Fibroblast of pulmonary artery (primary cell): ENCODE results near the gene CDC25A.

ENCODE experiments used
- DNase-seq: peaks from one replicate; pipeline ENCODE4 v3.0.0-alpha.2; 2010; ENCODE audit warnings: low read depth
- H3K4me3 ChIP-seq: replicated peaks from 2 replicates; pipeline ENCODE4 v1.5.1; 2011; ENCODE audit warnings: low read depth, mild to moderate bottlenecking, control low read depth, low read length, moderate library complexity
- TF ChIP-seq, protein P1 (sequence below): IDR thresholded peaks from 2 replicates; pipeline ENCODE4 v1.5.1; 2011; ENCODE audit warnings: mild to moderate bottlenecking, control low read depth, low read length, inconsistent platforms; ENCODE audit errors: missing control alignments

CDC25A gene

DNA sequence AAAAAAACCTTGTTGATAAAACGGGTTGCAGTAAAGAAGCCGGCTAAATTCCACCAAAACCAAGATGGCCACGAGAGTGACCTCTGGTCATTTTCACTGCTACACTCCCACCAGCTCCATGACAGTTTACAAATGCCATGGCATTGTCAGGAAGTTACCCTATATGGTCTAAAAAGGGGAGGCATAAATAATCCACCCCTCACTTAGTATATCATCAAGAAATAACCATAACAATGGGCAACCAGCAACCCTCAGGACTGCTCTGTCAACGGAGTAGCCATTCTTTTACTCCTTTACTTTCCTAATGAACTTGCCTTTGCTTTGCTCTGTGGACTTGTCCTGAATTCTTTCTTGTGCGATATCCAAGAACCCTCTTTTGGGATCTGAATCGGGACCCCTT is 14.4 kb upstream of the CDC25A start:
- H3K4me3 ChIP-seq: no peak overlapping the region
- DNase-seq: no peak
- TF ChIP-seq, protein P1, sequence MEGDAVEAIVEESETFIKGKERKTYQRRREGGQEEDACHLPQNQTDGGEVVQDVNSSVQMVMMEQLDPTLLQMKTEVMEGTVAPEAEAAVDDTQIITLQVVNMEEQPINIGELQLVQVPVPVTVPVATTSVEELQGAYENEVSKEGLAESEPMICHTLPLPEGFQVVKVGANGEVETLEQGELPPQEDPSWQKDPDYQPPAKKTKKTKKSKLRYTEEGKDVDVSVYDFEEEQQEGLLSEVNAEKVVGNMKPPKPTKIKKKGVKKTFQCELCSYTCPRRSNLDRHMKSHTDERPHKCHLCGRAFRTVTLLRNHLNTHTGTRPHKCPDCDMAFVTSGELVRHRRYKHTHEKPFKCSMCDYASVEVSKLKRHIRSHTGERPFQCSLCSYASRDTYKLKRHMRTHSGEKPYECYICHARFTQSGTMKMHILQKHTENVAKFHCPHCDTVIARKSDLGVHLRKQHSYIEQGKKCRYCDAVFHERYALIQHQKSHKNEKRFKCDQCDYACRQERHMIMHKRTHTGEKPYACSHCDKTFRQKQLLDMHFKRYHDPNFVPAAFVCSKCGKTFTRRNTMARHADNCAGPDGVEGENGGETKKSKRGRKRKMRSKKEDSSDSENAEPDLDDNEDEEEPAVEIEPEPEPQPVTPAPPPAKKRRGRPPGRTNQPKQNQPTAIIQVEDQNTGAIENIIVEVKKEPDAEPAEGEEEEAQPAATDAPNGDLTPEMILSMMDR: no peak

- TF ChIP-seq, protein P1: no peak
- DNase-seq: no peak
- no peak overlapping the region for H3K4me3 ChIP-seq
Measured at GRCh38 chr3:48199117-48199516, 10.9 kb upstream of the CDC25A start.

GRCh38 chr3:48196611-48197010 is 8.4 kb upstream of the CDC25A start:
- TF ChIP-seq, protein P1: no peak
- DNase-seq: no peak
- H3K4me3 ChIP-seq: no peak overlapping the region

DNA sequence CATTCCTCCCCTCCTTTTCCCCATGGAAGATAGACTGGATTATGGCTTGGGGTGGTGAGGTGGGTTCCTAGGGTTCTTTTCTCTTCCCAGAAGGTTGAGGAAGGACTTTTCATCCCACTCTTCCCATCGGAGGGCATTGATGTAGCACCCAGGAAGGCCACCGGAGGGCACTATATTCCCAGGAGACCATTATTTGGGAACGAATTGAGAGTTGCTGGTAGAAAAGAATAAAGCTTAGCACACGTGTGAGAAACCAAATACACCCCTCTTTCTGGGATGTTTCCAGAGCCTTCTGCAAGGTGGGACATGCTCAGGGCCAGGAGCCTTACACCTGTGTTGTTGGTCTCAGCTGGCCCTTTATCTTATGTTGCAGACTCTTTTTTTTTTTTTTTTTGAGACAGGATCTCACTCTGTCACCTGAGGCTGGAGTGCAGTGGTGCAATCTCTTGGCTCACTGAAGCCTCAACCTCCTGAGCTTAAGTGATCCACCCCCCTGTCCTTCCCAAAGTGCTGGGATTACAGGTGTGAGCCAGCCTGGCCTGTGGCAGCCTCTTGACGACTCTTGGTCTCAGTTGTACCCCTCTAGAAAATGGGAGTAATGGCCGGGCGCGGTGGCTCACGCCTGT is 6.3 kb upstream of the CDC25A start:
- peak; percentile 73 for DNase-seq
- TF ChIP-seq, protein P1: peak; percentile 88
- H3K4me3 ChIP-seq: no peak overlapping the region

GRCh38 chr3:48190911-48191310 is 2.7 kb upstream of the CDC25A start:
- TF ChIP-seq, protein P1: no peak
- H3K4me3 ChIP-seq: no peak overlapping the region
- no peak for DNase-seq

- no peak overlapping the region for H3K4me3 ChIP-seq
- TF ChIP-seq, protein P1: no peak
- no peak for DNase-seq
Measured at GRCh38 chr3:48189321-48189720, 1.1 kb upstream of the CDC25A start.

- peak; percentile 63 for DNase-seq
- peak overlapping the region; percentile 79 for H3K4me3 ChIP-seq
- TF ChIP-seq, protein P1: no peak
Measured at GRCh38 chr3:48187579-48188265, 495 bp downstream of the CDC25A start.
